ENCODE results near the gene SMIM33.
"Not testable (repeated sequence)": the region's sequence is repeated elsewhere in the genome, so short reads cannot be mapped to it uniquely, and the experiment has no call there.

The SMIM33 gene

DNA sequence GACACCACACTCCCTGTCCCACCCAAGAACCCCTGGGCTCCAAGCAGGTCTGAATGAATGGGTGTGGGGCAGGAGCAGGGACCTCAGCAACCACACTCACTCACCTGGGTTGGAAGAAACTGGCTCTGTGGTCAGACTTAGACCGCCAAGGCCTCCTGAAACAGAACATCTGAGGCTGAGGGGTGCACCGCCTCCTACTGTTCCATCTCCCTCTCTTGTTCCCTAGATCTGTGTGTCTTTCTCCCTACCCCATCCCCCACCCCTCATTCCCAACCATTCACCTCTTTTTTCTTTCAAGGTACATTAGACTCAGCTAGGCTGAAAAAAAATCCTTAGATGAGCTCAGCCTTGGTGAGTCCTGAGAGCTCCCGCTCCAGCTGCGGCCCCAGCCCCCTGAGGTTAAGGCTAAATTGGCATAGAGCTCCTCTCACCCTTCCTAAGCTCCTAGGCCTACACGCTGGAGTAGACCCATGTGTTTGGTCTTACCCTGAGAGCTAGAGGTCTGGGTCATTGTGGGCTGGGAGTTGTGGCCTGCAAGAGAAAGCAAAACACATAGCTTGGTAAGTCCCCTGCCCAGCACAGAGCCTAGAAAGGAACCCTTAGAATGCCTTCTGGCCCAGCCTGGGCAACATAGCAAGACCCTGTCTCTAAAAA, 13.0 kb upstream of the SMIM33 start:
- FAIRE-seq, result no peak

GRCh38 chr5:139458580-139459407, 12.0 kb upstream of the SMIM33 start:
- no peak for FAIRE-seq

DNA sequence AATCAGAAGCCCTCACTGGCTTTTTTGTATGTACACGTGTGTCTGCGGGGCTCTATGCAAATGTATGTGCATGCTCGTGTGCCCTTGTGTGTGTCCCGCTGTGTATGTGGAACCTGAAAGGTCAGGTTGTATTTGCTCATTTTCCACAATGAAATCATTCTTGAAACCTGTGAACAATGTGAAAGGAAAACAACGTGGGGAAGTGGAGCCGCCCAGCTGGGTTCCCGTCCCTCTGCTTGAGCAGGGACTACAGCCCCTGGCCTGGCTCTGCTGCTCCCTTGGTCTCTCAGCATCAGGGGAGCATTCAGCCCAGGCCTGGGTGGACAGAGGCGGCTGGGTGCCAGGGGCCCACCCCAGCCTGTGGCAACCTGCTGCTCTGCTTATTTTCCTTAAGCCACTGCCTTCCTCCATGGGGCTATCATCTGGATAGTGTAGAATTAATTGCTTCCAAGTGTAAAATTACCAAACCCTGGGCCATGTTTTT, 11.3 kb upstream of the SMIM33 start:
- no peak for FAIRE-seq

DNA sequence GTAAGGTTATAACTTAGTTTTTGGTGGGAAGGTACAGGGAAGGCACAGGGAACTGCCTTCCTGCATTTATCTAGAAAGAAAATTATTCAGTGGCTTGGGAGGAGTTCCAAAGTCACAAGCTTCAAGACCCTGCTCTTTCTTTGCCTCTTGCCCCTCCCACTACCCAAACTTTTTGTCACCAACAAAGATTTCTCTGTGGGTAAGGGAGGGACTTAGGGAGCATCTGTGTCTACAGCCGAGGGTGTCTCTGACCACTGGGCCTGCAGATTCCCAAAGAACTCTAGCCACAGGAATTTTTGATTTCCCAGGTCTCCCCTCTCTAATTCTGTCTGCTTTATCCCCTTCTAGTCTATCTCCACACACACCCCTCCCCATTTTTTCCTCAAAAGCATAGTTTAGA, 10.3 kb upstream of the SMIM33 start:
- FAIRE-seq, result no peak

DNA sequence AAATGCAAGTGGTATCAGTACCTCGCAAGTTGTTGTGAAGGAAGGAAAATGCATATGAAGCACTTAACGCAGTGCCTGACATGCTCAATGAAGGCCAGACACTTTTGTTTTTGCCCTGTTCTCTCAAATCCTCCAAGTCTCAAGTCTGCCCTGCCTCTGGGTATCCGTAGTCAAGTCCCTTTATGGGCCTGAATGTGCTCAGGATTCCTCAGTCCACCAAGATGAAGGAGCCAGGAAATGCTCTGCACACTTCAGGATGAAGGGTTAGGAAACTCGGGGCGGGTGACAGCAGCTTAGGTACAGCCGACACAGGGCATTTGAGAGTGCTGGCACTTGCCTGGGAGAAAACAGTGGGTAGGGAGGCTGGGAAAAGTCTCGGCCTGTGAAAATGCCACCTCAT, 9.6 kb upstream of the SMIM33 start:
- FAIRE-seq, result no peak

DNA sequence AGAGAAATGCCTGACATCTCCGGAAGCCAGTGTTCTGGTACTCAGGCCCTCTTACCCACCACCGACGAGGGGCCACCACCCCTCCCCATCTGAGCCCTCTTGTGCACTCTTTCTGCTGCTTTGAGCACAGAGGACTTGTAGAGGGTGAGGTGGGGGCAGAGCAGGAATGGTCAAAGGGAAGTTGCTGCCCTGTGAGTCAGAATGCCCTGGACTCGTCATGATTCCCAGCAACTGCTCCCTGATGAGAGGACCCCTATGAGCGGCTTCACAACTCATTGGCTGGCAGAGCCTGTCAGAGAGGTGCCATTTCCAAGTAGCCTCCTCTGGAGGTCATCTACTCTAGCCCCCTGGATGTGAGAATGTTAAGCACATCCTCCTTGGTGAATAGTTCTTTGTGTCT, 9.1 kb upstream of the SMIM33 start:
- no peak for FAIRE-seq

DNA sequence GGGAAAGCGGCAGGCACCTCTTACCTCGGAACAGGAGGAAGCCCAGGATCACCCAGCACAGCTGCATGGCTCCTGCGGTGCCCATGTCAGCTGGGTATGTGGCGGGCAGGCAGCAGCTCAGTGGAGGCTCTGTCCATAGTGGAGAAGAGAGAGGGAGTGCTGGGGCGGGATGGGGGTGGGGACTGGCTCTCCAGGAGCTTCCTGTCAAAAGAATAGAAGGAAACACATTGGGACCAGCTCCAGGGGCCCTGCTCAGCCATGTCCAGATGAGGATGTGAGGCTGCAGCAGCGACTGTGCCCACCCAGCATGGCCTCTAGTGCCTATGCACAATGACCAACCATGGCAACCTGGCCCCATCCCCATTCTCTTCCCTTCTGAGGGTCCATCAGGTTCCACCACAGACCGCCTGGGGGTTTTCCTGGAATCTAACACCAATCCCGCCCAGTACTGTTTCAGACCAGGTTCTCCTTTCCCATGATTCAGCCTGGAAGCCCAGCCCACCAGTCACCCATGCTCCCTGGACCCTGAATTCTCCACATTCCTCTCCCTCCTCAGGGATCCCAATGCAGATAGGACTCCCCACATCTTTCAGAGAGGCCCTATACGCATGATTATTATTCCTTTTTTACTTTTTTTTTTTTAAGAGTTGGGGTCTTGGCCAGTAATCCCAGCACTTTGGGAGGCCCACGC, 8.1 kb upstream of the SMIM33 start, which contains the start of gene ECSCR:
ECSCR (minus strand) TSS at position 158 of the 691 bp plus-strand sequence; CDS start at position 85, 73 bp downstream.
- FAIRE-seq, result no peak

GRCh38 chr5:139468421-139468931, 2.3 kb upstream of the SMIM33 start:
- no peak for FAIRE-seq

DNA sequence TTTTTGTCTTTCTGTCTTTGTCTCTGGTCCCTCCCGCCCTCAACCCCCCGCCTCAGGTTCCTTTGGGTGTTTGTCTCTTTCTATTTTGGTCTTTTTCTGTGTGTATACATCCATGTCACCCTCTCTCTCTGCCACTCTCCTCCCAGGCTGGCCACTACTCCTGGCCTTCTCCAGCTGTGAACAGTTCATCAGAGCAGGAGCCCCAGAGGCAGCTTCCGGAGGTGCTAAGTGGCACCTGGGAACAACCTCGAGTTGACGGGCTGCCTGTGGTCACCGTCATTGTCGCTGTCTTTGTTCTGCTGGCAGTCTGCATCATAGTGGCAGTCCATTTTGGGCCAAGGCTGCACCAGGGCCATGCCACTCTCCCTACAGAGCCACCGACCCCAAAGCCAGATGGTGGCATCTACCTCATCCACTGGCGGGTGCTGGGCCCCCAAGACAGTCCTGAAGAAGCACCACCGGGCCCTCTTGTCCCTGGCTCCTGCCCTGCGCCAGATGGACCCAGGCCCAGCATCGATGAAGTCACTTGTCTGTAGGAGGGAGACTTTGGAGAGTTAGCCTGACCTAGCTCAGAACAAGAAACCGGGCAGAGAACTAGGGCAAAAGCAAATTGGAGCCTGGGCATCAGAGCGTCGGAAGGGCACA, 1.7 kb downstream of the SMIM33 start:
- FAIRE-seq, result no peak

- FAIRE-seq, result no peak
Measured at GRCh38 chr5:139473105-139473504, 2.3 kb downstream of the SMIM33 start.

DNA sequence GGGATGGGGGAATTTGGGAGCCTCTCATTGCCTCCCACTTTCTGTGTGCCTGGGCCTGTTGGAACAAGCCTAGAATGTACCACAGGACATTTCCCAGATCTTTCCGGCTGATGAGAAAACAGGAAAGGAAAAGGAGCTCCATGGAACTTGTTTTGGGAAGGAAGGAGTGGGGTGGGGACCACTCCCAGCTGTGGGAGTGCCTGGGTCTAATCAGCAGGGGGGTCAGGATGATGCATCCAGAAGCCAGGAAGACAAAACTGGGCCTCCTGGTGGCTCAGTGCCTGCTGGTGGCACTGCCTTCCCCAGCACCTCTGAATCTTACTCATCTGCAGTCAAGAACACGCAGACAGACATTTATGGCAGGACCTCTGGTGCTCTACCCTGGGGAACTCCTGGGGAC, 2.8 kb downstream of the SMIM33 start:
- no peak for FAIRE-seq

DNA sequence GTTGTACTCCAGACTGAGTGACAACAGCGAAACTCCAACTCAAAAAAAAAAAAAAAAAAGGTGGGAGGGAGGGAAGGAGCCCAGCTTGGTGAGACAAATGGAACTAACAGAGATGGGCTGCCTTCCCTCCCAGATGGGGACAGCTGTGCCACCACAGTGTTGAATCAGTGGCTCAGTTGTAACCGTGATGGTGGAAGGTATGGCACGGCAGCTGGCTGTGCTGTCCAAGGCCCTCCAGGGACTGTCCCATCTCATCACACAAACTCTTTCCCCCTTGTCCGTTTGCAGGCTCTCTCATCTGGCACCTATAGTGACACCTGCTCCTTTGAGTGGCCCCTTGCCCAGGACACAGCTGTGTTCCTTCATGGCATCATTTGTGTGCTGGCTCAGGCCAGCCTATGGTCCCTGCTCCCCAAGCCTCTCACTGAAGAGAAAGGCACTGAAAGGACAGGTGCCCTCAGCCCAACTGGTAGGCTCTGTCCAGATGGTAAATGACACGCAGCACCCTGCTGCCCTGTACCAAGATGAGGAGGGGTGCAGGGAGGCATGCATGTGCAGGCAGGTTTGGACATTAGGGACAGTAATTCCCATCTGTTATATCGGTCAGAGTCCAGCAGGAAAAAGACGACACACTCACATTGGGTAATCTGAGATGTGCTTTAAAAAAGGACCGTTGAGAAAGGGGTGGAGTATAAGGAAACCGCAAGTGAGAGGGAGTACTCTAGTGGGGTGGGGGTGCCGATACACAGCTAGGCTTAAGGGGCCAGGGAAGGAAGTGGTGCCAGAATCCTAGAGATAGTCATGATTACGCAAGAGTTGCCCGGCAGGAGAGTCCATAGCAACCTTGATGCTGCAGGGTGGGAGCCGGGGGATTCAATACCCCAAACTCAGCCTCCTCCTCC, 4.3 kb downstream of the SMIM33 start:
- no peak for FAIRE-seq

DNA sequence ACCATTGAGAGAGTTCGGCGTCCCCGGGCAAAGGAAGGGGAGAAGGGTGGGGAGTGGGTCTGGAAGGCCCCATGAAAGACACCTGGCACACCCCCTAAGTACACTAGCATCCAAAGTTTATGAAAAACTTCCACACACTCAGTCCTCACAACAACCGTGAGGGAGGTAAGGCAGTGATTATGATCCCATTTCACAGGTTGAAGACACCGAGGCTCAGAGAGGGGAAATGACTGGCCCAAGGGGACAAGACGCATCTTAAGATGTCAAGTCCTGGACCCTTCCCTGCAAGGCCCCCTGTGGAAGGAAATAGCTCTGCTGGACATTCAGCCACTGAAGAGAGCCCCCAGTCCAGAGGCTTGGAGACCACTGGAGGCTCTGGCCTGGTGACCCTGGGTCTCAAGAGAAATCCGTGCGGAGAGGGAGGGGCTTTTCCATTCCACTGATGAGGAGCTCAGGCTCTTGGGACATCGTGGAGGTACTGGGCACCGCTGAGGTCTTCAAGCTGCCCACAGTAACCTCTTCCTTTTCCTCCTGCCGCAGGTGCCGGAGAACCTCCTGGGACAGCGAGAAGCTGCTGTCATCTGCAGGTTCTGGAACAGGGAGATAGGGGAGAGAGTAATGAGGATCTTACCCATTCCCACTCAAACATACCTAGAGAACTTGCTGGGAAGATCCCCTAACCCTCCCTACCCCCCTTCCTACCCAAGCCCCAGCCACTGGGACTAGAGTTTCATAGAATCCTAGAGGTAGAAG, 5.2 kb downstream of the SMIM33 start:
- FAIRE-seq, result no peak

- FAIRE-seq, result not testable (repeated sequence)
Measured at GRCh38 chr5:139478657-139479423, 8.0 kb downstream of the SMIM33 start.

GRCh38 chr5:139479729-139480128, 8.9 kb downstream of the SMIM33 start:
- not testable (repeated sequence) for FAIRE-seq

- no peak for FAIRE-seq
Measured at GRCh38 chr5:139481122-139481533, 10.3 kb downstream of the SMIM33 start.

GRCh38 chr5:139481580-139482049, 10.8 kb downstream of the SMIM33 start:
- FAIRE-seq, result no peak

DNA sequence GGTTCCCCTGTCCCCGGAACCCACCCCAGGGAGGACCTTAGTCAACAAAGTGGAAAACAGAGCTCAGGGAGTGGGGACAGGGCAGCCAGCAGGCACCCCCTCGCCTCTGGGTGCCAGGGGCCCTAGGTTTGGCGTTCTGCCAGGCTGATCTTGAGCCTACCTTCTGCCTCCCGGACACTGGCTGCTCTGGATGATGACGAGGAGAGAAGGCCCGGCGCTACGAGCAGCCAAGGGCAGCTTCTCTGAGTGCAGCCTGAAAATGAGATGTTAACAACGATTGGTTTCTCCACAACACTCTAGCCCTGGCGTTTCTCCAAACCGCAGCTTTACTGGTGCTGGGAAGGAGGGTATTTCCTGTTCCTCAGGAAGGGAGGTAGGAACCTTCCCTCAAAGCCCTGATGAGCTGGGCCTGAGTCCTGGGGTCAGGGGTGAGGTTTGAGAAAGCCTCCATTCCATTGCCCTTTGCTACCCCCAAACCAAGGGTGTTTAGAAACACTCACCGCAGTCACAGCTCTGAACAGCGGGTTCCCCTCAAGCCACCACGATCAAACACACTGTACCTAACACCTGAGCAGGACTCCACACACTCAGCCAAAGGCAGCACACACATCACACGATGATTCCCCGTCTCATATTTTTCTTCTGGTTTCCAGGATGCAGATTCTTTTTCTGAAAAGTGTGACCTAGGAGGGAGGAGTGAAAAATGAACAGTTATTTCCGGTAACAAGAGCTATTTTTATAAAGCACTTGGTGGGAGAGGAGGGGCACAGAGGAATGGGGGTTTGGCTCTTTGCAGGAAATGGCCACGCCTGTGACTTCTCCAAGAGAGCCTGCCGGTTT, 11.5 kb downstream of the SMIM33 start, which contains the start of gene STING1:
STING1 (minus strand) TSS at position 709 of the 840 bp plus-strand sequence. CDS start 1,054 bp downstream, outside the sequence.
- FAIRE-seq, result no peak

- FAIRE-seq, result not testable (repeated sequence)
Measured at GRCh38 chr5:139482890-139483208, 12.0 kb downstream of the SMIM33 start.
